Colonic mucosa (tissue), 4 donors: ENCODE data around the gene SHC3. TPM values are rescaled to one million over a fixed set of nuclear protein-coding genes. Genes with fewer than 3 reads are reported as not detected.

Experiments used
- DNase-seq: peaks from one replicate; pipeline ENCODE4 v3.0.0-alpha.2; 2020
- H3K27ac ChIP-seq: fragments of 200-600 bp; one replicate; pipeline ENCODE4 v1.8.0; 2021
- H3K27me3 ChIP-seq: fragments of 200-600 bp; one replicate; pipeline ENCODE4 v1.8.0; 2021
- H3K36me3 ChIP-seq: fragments of 200-600 bp; one replicate; pipeline ENCODE4 v1.8.0; 2021
- H3K4me1 ChIP-seq: fragments of 200-600 bp; one replicate; pipeline ENCODE4 v1.8.0; 2021; ENCODE audit warnings: mild to moderate bottlenecking
- H3K4me3 ChIP-seq: fragments of 200-600 bp; one replicate; pipeline ENCODE4 v1.8.0; 2021
- H3K9ac ChIP-seq, 2 donors: one replicate each; pipeline ENCODE4 v1.7.0; 2013; ENCODE audit warnings: control low read depth in 2 of 2, low read depth in 2 of 2, low read length in 2 of 2
- H3K9me3 ChIP-seq: fragments of 200-600 bp; one replicate; pipeline ENCODE4 v1.8.0; 2021
- intact Hi-C: fragments of 100-400 bp; cut with DNase I; formaldehyde crosslinking; loops from one replicate; pipeline ENCODE4 v1.14.1; 2022
- total RNA-seq, 2 donors: library from RNA; stranded (reverse); fragmentation: NEBNext Ultra II Directional in 1 of 2; extraction: Animal tissue kit (Norgen Biotek cat#: 25700) in 1 of 2; gene quantifications; one replicate each; pipeline ENCODE4 v1.2.1, GENCODE V29; 2021
- TF ChIP-seq, protein P1 (sequence below): fragments of 200-600 bp; IDR thresholded peaks from one replicate; pipeline ENCODE4 v1.8.0; 2022; ENCODE audit warnings: antibody characterized with exemption, mild to moderate bottlenecking
- donor health status: healthy.
- donor health status: DM: no; HTN: no; CAD: no.
- donor health status: DM: no; HTN: no; CAD: no.

Gene SHC3
- total RNA-seq, 2 donors from 2014 or later = 0.32 to 0.58 TPM

DNA sequence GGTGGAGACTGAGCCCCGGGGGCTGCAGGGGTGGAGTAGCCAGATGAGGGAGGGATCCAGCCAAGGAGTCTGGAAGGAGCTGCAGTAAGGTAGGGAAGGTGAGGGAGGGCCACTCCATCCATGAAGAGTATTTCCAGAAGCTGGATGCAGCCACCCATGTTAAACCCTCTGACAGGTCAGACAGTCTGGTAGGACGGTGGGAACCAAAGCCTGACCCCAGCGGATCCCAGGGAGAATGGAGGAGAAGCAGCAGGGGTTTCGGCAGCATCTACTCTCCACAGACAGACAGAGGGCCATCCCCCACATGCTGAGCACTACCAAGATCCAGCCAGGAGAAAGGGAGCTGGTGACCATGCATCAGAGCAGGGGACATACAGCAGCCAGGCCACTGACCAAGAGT lies 209.8 kb downstream of the SHC3 start:
- Histone ChIP-seq H3K9me3 (no peaks in the 10 kb centered on the region), H3K4me1 (no peaks in the 10 kb centered on the region), H3K9ac (no peak overlapping the region), H3K36me3 (no peaks in the 10 kb centered on the region), H3K4me3 (no peak overlapping the region), H3K27me3 (no peaks in the 10 kb centered on the region), H3K27ac (no peak overlapping the region)
- no peak for DNase-seq
- intact Hi-C loops = no loop called here
- TF ChIP-seq, protein P1, sequence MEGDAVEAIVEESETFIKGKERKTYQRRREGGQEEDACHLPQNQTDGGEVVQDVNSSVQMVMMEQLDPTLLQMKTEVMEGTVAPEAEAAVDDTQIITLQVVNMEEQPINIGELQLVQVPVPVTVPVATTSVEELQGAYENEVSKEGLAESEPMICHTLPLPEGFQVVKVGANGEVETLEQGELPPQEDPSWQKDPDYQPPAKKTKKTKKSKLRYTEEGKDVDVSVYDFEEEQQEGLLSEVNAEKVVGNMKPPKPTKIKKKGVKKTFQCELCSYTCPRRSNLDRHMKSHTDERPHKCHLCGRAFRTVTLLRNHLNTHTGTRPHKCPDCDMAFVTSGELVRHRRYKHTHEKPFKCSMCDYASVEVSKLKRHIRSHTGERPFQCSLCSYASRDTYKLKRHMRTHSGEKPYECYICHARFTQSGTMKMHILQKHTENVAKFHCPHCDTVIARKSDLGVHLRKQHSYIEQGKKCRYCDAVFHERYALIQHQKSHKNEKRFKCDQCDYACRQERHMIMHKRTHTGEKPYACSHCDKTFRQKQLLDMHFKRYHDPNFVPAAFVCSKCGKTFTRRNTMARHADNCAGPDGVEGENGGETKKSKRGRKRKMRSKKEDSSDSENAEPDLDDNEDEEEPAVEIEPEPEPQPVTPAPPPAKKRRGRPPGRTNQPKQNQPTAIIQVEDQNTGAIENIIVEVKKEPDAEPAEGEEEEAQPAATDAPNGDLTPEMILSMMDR = no peak

DNA sequence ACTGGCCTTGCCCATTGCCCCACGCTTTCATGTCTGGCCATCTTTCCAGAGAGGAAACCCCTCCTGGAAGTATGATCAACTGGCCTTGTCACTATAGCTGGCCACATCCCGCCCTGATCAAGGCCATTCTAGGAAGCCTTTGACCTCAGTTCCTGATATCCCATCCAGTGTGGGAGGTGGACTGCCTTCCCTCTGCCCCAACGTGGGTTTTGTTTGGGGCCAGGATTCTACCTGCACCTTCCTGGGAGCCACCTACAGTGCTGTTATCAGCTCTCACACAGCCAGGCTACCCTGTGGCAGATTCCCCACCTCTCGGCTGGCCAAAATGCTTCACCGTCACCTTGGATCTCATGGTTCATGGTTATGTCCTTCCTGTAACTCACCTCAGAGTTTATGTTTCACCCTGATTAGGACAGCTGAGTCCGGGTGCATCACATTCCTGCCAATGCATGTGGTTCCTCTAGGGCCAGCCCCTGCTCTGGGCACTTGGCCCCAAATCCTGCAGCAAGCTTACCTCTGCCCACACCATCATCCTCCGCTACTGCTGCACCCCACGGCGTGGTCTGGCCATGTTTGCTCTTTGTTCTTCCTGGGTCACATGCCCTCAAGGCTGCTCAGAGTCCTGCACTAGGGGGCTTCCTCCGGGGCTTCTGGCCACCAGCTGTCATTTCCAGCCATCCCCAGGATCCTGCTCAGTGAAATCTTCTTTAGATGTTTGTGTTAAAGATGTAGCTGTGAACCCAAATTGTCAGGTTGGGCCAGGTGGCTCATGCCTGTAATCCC lies 211.5 kb downstream of the SHC3 start:
- TF ChIP-seq, protein P1 = no peak

DNA sequence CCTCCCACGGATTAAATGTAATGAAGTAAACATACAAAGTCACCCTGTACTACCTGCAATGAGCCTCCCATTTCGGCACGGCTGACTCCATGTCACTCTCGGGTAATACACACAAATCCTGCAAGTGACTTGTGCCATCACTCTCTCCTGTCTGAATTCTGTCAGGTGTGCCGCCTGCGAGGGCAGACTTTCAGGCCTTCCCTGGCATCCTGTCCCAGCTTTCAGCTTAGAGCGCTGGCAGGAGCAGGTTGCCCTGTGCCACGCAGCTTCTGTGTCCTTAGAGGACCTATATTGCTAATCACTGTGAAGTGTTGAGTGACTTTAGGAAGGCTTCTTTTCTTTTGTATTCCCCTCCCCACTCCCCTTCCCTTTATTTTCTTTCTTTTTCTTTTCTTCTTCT lies 213.1 kb downstream of the SHC3 start:
- Histone ChIP-seq H3K27ac (no peak overlapping the region), H3K9me3 (no peaks in the 10 kb centered on the region), H3K27me3 (no peaks in the 10 kb centered on the region), H3K36me3 (no peaks in the 10 kb centered on the region), H3K4me1 (no peaks in the 10 kb centered on the region), H3K4me3 (no peak overlapping the region), H3K9ac (no peak overlapping the region)
- TF ChIP-seq, protein P1 = no peak
- intact Hi-C loops = no loop called here
- DNase-seq = no peak

More for the DNA sequence above, 211.5 kb downstream of the SHC3 start:
- intact Hi-C loops = no loop called here
- H3K9ac ChIP-seq = no peak overlapping the region
- H3K36me3 ChIP-seq = no peaks in the 10 kb centered on the region
- H3K27ac ChIP-seq = no peak overlapping the region
- no peaks in the 10 kb centered on the region for H3K4me1 ChIP-seq
- H3K27me3 ChIP-seq = no peaks in the 10 kb centered on the region
- H3K9me3 ChIP-seq = no peaks in the 10 kb centered on the region
- H3K4me3 ChIP-seq = no peak overlapping the region
- DNase-seq = no peak

DNA sequence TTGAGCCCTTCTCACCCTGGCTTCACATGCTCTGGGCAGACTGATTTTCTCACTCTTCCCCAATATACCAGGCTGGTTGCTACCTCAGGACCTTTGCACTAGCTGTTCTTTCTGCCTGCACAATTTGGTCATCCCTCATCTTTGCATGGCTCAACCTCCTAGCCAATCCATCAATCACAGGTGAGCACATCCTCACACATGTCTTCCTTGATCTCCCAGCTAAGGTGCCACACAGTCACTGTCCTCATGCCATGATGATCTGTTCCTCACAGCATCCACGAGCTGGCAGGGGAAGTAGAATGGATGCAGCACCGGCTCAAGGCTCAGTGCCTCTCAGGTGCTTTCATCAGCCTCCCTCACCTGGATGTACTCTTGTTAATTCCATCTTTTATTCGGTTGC lies 218.0 kb downstream of the SHC3 start:
- Histone ChIP-seq H3K9ac (no peak overlapping the region), H3K9me3 (no peaks in the 10 kb centered on the region), H3K36me3 (no peaks in the 10 kb centered on the region), H3K4me3 (no peak overlapping the region), H3K27ac (no peak overlapping the region), H3K4me1 (no peaks in the 10 kb centered on the region), H3K27me3 (no peaks in the 10 kb centered on the region)
- intact Hi-C loops = no loop called here
- TF ChIP-seq, protein P1 = no peak
- DNase-seq = no peak

DNA sequence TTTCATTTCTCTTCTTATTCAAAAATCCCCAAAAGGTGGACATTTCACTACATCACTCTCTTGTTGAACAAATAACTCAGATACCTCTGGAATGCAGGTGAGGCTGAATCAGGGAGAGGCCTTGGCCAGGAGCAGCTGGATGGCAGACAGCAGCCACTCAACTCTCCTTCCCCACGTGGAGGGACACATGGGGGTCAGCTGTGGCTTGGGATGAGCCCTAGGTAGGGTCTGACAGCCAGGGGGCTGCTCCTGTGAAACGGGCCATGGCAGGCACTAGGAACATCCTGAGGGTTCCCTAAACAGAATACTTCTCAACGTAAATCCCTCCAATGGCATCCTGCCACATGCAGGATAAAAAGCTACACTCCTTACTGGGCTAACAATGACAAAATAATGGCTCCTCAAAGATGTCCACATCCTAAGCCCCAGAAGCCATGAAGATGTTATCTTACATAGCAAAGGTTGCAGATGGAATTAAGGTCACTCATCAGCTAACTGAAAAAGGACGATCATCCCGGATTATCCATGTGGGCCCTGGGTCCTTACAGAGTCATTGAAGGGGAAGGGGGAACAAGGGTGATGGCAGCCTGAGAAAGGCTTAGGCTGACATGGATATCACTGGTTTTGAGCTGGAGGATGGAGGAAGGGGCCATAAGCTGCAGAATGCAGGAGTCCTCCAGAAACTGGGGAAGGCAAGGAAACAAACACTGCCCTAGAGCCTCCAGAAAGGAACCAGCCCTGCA lies 218.7 kb downstream of the SHC3 start:
- intact Hi-C loops = no loop called here

More for the DNA sequence above, 218.7 kb downstream of the SHC3 start:
- no peak overlapping the region for H3K4me3 ChIP-seq
- TF ChIP-seq, protein P1 = no peak
- no peak overlapping the region for H3K27ac ChIP-seq
- no peaks in the 10 kb centered on the region for H3K27me3 ChIP-seq
- no peaks in the 10 kb centered on the region for H3K4me1 ChIP-seq
- no peaks in the 10 kb centered on the region for H3K9me3 ChIP-seq
- no peak for DNase-seq
- no peak overlapping the region for H3K9ac ChIP-seq
- H3K36me3 ChIP-seq = no peaks in the 10 kb centered on the region
